ENCODE results near the gene NPRL2. TPM values are rescaled to one million over a fixed set of nuclear protein-coding genes. Genes with fewer than 3 reads are reported as not detected.
"Not testable (repeated sequence)": the region's sequence is repeated elsewhere in the genome, so short reads cannot be mapped to it uniquely, and the experiment has no call there.

NPRL2 gene
- total and polyA plus RNA-seq, 8 donors = 16.1 to 33.3 (median 27.1) TPM

- peaks cover 0 to 38% of the 10 kb centered on the region in 2 donors for H3K36me3 ChIP-seq
- peaks cover 42 to 81% of the 10 kb centered on the region in 2 donors for H3K4me1 ChIP-seq
- H3K9me3 ChIP-seq = no peaks in the 10 kb centered on the region
- no peak for TF ChIP-seq CTCF (IDR thresholded peaks at IDR 0.05)
- no peaks in the 10 kb centered on the region for H3K27me3 ChIP-seq
- intact Hi-C loops (cut with DNase I) = no loop called here
- peak overlapping the region in 1 of 2 donors; percentile 91 for H3K4me3 ChIP-seq
- no peak for ATAC-seq
- peak overlapping the region; percentile 71 to 83 for H3K27ac ChIP-seq
- DNase-seq = no peak
These were observed 33.3 kb downstream of the NPRL2 start for GRCh38 chr3:50317300-50317699.

GRCh38 chr3:50316657-50317242, 33.8 kb downstream of the NPRL2 start:
- DNase-seq (peak in 3 of 4 donors; percentile 35 to 95 (median 93)), ATAC-seq (peak; percentile 76)
- intact Hi-C loops (cut with DNase I) = no loop called here
- Histone ChIP-seq H3K36me3 (peaks cover 0 to 38% of the 10 kb centered on the region in 2 donors), H3K27me3 (no peaks in the 10 kb centered on the region), H3K9me3 (no peaks in the 10 kb centered on the region), H3K4me3 (peak overlapping the region in 1 of 2 donors; percentile 91), H3K27ac (peak overlapping the region; percentile 71 to 83), H3K4me1 (peaks cover 37 to 75% of the 10 kb centered on the region in 2 donors)
- no peak for TF ChIP-seq CTCF (IDR thresholded peaks at IDR 0.05)

- Histone ChIP-seq H3K4me1 (peaks cover 29 to 70% of the 10 kb centered on the region in 2 donors), H3K4me3 (no peak overlapping the region), H3K27me3 (no peaks in the 10 kb centered on the region), H3K36me3 (peaks cover 0 to 37% of the 10 kb centered on the region in 2 donors), H3K9me3 (no peaks in the 10 kb centered on the region), H3K27ac (peak overlapping the region; percentile 31 to 36)
- intact Hi-C loops (cut with DNase I) = no loop called here
- ATAC-seq = no peak
- no peak for DNase-seq
- TF ChIP-seq CTCF (IDR thresholded peaks at IDR 0.05) = no peak
These were observed 35.8 kb downstream of the NPRL2 start for GRCh38 chr3:50314816-50315215.

- intact Hi-C loops (cut with DNase I) = no loop called here
- Histone ChIP-seq H3K27me3 (no peaks in the 10 kb centered on the region), H3K9me3 (no peaks in the 10 kb centered on the region), H3K4me1 (peaks cover 25 to 69% of the 10 kb centered on the region in 2 donors), H3K4me3 (no peak overlapping the region), H3K27ac (peak overlapping the region; percentile 31 to 36), H3K36me3 (peaks cover 0 to 32% of the 10 kb centered on the region in 2 donors)
- peak; percentile 8 for ATAC-seq
- no peak for DNase-seq
- TF ChIP-seq CTCF (IDR thresholded peaks at IDR 0.05) = no peak
These were observed 36.2 kb downstream of the NPRL2 start for GRCh38 chr3:50314342-50314741.

- Histone ChIP-seq H3K36me3 (peaks cover 0 to 15% of the 10 kb centered on the region in 2 donors), H3K4me1 (peaks cover 2 to 46% of the 10 kb centered on the region in 2 donors), H3K9me3 (peaks cover 4 to 15% of the 10 kb centered on the region in 2 donors)
- H3K27me3 ChIP-seq; H3K27ac ChIP-seq; H3K4me3 ChIP-seq; ATAC-seq; intact Hi-C loops (cut with DNase I); DNase-seq: not testable (repeated sequence)
These were observed 38.5 kb downstream of the NPRL2 start for GRCh38 chr3:50312041-50312440.

GRCh38 chr3:50304601-50305000, 46.0 kb downstream of the NPRL2 start:
- H3K9me3 ChIP-seq = peaks cover 4 to 15% of the 10 kb centered on the region in 2 donors
- no peak for TF ChIP-seq CTCF (IDR thresholded peaks at IDR 0.05)
- DNase-seq (no peak), ATAC-seq (no peak)
- no peak overlapping the region for H3K4me3 ChIP-seq
- no peaks in the 10 kb centered on the region for H3K27me3 ChIP-seq
- intact Hi-C loops (cut with DNase I) = no loop called here
- H3K4me1 ChIP-seq = peaks cover 25 to 43% of the 10 kb centered on the region in 2 donors
- H3K27ac ChIP-seq = no peak overlapping the region
- peaks cover 0 to 6% of the 10 kb centered on the region in 2 donors for H3K36me3 ChIP-seq

Measured in left lung (tissue), 10 donors.